GM21360 (cell line): ENCODE measurements around the gene SAMD3.
"Not testable (repeated sequence)": the region's sequence is repeated elsewhere in the genome, so short reads cannot be mapped to it uniquely, and the experiment has no call there.

Experiments
- ATAC-seq: cut with Tn5 transposase; IDR thresholded peaks from one replicate; pipeline ENCODE4 v1.9.1; 2021; ENCODE audit warnings: mild to moderate bottlenecking, moderate library complexity; ENCODE audit not compliant: unreplicated experiment

Gene SAMD3

GRCh38 chr6:130182466-130182865, 40.3 kb downstream of the SAMD3 start:
- no peak for ATAC-seq

GRCh38 chr6:130178692-130179091, 44.1 kb downstream of the SAMD3 start:
- ATAC-seq, result no peak

GRCh38 chr6:130176378-130176777, 46.4 kb downstream of the SAMD3 start:
- ATAC-seq, result no peak

GRCh38 chr6:130173377-130174004, 49.3 kb downstream of the SAMD3 start:
- not testable (repeated sequence) for ATAC-seq

GRCh38 chr6:130170160-130170559, 52.6 kb downstream of the SAMD3 start:
- not testable (repeated sequence) for ATAC-seq

- no peak for ATAC-seq
These were observed 55.1 kb downstream of the SAMD3 start for GRCh38 chr6:130167655-130168054.

GRCh38 chr6:130164251-130164650, 58.5 kb downstream of the SAMD3 start:
- no peak for ATAC-seq

GRCh38 chr6:130163266-130163665, 59.5 kb downstream of the SAMD3 start:
- ATAC-seq, result no peak

- ATAC-seq, result no peak
These were observed 60.3 kb downstream of the SAMD3 start for GRCh38 chr6:130162421-130162820.

GRCh38 chr6:130161683-130162404, 60.9 kb downstream of the SAMD3 start:
- ATAC-seq, result no peak

- ATAC-seq, result no peak
These were observed 62.8 kb downstream of the SAMD3 start for GRCh38 chr6:130159956-130160355.

GRCh38 chr6:130158548-130158947, 64.2 kb downstream of the SAMD3 start:
- ATAC-seq, result no peak

- ATAC-seq, result no peak
These were observed 64.7 kb downstream of the SAMD3 start for GRCh38 chr6:130158056-130158455.

- no peak for ATAC-seq
These were observed 65.8 kb downstream of the SAMD3 start for GRCh38 chr6:130156908-130157307.

- ATAC-seq, result no peak
These were observed 69.7 kb downstream of the SAMD3 start for GRCh38 chr6:130152908-130153510.

- ATAC-seq, result no peak
These were observed 71.8 kb downstream of the SAMD3 start for GRCh38 chr6:130150906-130151305.

- not testable (repeated sequence) for ATAC-seq
These were observed 73.7 kb downstream of the SAMD3 start for GRCh38 chr6:130149016-130149415.

GRCh38 chr6:130148181-130148580, 74.6 kb downstream of the SAMD3 start:
- no peak for ATAC-seq

GRCh38 chr6:130147111-130147510, 75.6 kb downstream of the SAMD3 start:
- no peak for ATAC-seq

- no peak for ATAC-seq
These were observed 79.0 kb downstream of the SAMD3 start for GRCh38 chr6:130143709-130144108.

- no peak for ATAC-seq
These were observed 82.7 kb downstream of the SAMD3 start for GRCh38 chr6:130140084-130140483.

- ATAC-seq, result peak; percentile 20
These were observed 83.9 kb downstream of the SAMD3 start for GRCh38 chr6:130138909-130139242.
